ENCODE data around the gene PJVK. TPM values are rescaled to one million over a fixed set of nuclear protein-coding genes. Genes with fewer than 3 reads are reported as not detected.
"Not testable (repeated sequence)": the region's sequence is repeated elsewhere in the genome, so short reads cannot be mapped to it uniquely, and the experiment has no call there.

The PJVK gene
- total RNA-seq, 6 experiments from 2014 or later: 0.80 to 2.8 (median 1.6) TPM

DNA sequence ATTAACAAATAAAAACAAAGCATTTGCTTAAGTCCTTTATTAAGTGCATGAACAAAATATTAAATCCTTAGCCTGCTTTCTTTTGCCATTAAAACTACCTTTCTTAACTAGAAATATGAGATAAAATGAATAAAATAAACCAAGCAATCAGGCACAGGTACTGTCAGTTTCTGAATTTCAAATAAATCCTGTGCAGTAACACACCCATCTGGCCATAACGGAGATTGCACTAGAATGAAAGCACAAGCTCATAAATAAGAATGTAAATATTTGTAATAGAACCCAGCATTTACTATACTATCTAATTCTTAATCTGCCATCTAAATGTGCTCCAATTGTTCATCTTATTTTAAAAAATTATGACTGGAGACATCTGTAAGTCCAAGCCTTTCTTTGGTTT is 32.1 kb upstream of the PJVK start:
- Histone ChIP-seq H3K9me3 (no peaks in the 10 kb centered on the region), H3K36me3 (no peaks in the 10 kb centered on the region), H3K4me3 (no peak overlapping the region), H3K27ac (no peak overlapping the region), H3K4me1 (no peaks in the 10 kb centered on the region), H3K27me3 (no peaks in the 10 kb centered on the region)
- DNase-seq: no peak
- no peak for ATAC-seq
- intact Hi-C loops (cut with DNase I): no loop called here
- 32% methylated on average over 1 of the region's 1 CpG for WGBS (ENCODE audit: insufficient coverage, low coverage, low lambda C conversion rate, missing lambda C conversion rate)
- TF ChIP-seq, protein P1, sequence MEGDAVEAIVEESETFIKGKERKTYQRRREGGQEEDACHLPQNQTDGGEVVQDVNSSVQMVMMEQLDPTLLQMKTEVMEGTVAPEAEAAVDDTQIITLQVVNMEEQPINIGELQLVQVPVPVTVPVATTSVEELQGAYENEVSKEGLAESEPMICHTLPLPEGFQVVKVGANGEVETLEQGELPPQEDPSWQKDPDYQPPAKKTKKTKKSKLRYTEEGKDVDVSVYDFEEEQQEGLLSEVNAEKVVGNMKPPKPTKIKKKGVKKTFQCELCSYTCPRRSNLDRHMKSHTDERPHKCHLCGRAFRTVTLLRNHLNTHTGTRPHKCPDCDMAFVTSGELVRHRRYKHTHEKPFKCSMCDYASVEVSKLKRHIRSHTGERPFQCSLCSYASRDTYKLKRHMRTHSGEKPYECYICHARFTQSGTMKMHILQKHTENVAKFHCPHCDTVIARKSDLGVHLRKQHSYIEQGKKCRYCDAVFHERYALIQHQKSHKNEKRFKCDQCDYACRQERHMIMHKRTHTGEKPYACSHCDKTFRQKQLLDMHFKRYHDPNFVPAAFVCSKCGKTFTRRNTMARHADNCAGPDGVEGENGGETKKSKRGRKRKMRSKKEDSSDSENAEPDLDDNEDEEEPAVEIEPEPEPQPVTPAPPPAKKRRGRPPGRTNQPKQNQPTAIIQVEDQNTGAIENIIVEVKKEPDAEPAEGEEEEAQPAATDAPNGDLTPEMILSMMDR (IDR thresholded peaks at IDR 0.05): peak; percentile 27 to 33 (median 28)
- TF ChIP-seq POLR2A (IDR thresholded peaks at IDR 0.05): no peak

DNA sequence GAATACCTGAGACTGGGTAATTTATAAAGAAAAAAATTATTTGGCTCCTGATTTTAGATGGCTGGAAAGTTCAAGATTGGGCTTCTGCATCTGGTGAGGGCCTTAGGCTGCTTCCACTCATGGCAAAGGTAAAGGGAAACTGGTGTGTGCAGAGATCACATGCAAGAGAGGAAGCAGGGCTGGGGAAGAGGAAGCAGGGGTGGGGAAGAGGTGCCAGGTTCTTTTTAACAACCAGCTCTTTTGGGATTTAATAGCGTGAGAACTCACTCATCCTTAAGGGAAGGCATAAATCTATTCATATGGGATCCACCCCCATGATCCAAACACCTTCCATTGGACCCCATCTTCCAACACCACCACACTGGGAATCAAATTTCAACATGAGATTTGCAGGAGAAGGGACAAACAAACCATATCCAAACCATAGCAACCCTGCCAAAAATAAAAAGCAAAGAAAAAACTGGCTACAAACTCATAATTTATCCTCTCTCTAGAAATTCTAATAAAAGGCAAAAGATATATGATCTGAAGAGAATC is 30.6 kb upstream of the PJVK start:
- TF ChIP-seq, protein P1 (IDR thresholded peaks at IDR 0.05): no peak
- no peak for TF ChIP-seq POLR2A (IDR thresholded peaks at IDR 0.05)
- DNase-seq (no peak), ATAC-seq (no peak)
- Histone ChIP-seq H3K4me3 (no peak overlapping the region), H3K27ac (no peak overlapping the region), H3K9me3 (no peaks in the 10 kb centered on the region), H3K36me3 (no peaks in the 10 kb centered on the region), H3K27me3 (no peaks in the 10 kb centered on the region), H3K4me1 (no peaks in the 10 kb centered on the region)
- WGBS (ENCODE audit: insufficient coverage, low coverage, low lambda C conversion rate, missing lambda C conversion rate): 44% methylated on average over 1 of the region's 1 CpG
- intact Hi-C loops (cut with DNase I): no loop called here

DNA sequence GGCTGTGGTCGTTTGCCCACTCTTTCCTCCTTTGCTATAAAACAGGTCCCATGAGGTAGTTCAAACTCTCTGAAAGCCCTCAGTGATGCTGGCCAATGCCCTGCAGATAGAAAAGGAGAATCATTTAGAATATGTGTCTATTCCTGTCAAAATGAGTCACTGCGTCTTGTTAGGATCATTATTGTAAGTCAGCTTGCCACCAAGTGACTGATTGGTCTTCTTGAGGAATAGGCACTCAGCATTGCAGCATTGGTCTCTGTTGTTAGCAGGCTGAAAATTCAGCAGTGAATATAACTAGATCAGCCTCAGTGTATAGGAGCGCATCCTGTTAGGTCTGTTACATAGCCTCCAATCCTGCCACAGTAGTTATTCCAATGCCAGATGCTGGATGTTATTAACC is 29.1 kb upstream of the PJVK start:
- no peaks in the 10 kb centered on the region for H3K36me3 ChIP-seq
- 0% methylated on average over 1 of the region's 3 CpGs for WGBS (ENCODE audit: insufficient coverage, low coverage, low lambda C conversion rate, missing lambda C conversion rate)
- no peak for TF ChIP-seq POLR2A (IDR thresholded peaks at IDR 0.05)
- TF ChIP-seq, protein P1 (IDR thresholded peaks at IDR 0.05): no peak
- intact Hi-C loops (cut with DNase I): no loop called here
- ATAC-seq (no peak), DNase-seq (no peak)
- no peak overlapping the region for H3K27ac ChIP-seq
- no peaks in the 10 kb centered on the region for H3K27me3 ChIP-seq
- no peaks in the 10 kb centered on the region for H3K9me3 ChIP-seq
- H3K4me3 ChIP-seq: no peak overlapping the region
- H3K4me1 ChIP-seq: no peaks in the 10 kb centered on the region

DNA sequence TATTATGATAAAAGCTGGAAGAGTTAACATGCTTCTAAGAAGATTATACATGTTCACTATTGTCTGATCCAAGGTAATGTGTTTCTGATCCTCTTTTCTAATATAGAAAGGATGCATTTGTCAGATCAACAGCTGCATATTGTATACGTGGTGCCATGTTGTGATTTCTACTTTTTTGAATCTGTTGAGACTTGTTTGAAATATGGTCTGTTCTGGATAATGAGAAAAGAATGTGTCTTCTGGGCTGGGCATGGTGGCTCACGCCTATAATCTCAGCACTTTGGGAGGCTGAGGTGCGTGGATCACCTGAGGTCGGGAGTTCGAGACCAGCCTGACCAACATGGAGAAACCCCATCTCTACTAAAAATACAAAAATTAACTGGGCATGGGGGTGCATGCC is 27.4 kb upstream of the PJVK start:
- H3K4me1 ChIP-seq; intact Hi-C loops (cut with DNase I); H3K9me3 ChIP-seq; H3K4me3 ChIP-seq; H3K27ac ChIP-seq; H3K27me3 ChIP-seq; H3K36me3 ChIP-seq; ATAC-seq; DNase-seq: not testable (repeated sequence)
- whole genome bisulfite sequencing (ENCODE audit: insufficient coverage, low coverage, low lambda C conversion rate, missing lambda C conversion rate): 88% methylated on average over 4 of the region's 5 CpGs

DNA sequence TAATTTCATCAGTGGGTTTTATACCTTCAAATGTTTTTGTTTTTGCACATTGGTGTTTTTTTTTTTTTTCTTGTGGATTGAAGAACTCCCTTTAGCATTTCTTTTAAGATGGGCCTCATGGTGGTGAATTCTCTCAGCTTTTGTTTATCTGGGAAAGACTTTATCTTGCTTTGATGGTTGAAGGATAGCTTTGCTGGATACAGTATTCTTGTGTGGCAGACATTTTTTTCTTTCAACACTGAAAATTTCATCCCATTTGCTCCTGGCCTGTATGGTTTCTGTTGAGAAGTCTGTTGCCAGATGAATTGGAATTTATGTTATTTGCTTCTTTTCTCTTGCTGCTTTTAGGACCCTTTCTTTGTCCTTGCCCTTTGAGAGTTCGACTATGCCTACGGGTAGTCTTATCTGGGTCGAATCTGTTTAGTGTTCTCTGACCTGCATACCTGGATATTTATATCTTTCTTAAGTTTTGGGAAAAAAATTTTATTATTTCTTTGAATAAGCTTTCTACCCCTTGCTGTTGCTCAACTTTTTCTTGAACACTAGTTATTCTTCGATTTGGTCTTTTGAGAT is 25.8 kb upstream of the PJVK start:
- ATAC-seq (no peak), DNase-seq (no peak)
- Histone ChIP-seq H3K4me3 (no peak overlapping the region), H3K27me3 (no peaks in the 10 kb centered on the region), H3K4me1 (peaks cover 0 to 4% (median 0%) of the 10 kb centered on the region in 4 donors), H3K9me3 (no peaks in the 10 kb centered on the region), H3K27ac (no peak overlapping the region), H3K36me3 (peaks cover 0 to under 1% (median 0%) of the 10 kb centered on the region in 4 donors)
- TF ChIP-seq, protein P1 (IDR thresholded peaks at IDR 0.05): no peak
- TF ChIP-seq POLR2A (IDR thresholded peaks at IDR 0.05): no peak
- WGBS (ENCODE audit: insufficient coverage, low coverage, low lambda C conversion rate, missing lambda C conversion rate): 91% methylated on average over 4 of the region's 4 CpGs
- intact Hi-C loops (cut with DNase I): no loop called here

All from right lobe of liver (tissue), 6 donors.